Measurements from ENCODE around the gene SYT13.

The SYT13 gene, protein sequence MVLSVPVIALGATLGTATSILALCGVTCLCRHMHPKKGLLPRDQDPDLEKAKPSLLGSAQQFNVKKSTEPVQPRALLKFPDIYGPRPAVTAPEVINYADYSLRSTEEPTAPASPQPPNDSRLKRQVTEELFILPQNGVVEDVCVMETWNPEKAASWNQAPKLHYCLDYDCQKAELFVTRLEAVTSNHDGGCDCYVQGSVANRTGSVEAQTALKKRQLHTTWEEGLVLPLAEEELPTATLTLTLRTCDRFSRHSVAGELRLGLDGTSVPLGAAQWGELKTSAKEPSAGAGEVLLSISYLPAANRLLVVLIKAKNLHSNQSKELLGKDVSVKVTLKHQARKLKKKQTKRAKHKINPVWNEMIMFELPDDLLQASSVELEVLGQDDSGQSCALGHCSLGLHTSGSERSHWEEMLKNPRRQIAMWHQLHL

DNA sequence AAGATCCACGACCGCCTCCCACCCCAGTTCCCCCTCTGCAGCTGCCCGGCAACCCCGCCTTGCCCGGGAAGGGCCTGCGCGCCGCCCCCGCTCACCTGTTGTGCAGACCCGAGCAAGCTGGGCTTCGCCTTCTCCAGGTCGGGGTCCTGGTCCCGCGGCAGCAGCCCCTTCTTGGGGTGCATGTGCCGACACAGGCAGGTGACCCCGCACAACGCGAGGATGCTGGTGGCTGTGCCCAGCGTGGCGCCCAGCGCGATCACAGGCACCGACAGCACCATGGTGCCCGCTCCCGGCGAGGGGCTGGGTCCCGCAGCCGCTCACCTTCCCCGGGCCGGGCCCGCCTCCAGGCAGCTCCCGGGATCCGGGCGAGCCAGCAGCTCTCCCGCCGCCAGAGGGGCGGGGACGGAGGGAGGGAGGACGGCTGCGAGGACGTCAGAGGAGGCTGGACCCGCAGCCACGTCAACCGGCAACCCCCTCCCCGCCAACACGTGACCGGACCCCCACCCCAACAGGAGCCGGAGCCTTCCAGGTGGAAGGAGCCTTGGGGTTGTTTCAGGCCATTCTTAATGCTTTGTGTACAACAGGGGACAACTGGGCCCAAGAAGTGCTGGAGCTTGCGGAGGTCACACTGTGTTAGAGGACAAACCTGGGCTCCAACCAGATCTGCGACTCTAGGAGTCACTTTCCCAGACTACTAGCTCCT lies at the start of gene SYT13:
TSS of gene SYT13 (minus strand) at position 412 of the 703 bp plus-strand sequence. CDS start at position 278, 134 bp downstream.
- in situ Hi-C loops (cut with MboI; ENCODE audit: low sequenced_read_pairs): loop anchor here (25.0 kb wide), 2 partner anchors 174 to 349 kb away; no protein-coding TSS in a partner anchor

- in situ Hi-C loops (cut with MboI; ENCODE audit: low sequenced_read_pairs): no loop called here
These were observed 49.3 kb upstream of the SYT13 start for GRCh38 chr11:45335434-45335833.

- in situ Hi-C loops (cut with MboI; ENCODE audit: low sequenced_read_pairs): no loop called here
These were observed 48.7 kb upstream of the SYT13 start for GRCh38 chr11:45334836-45335235.

DNA sequence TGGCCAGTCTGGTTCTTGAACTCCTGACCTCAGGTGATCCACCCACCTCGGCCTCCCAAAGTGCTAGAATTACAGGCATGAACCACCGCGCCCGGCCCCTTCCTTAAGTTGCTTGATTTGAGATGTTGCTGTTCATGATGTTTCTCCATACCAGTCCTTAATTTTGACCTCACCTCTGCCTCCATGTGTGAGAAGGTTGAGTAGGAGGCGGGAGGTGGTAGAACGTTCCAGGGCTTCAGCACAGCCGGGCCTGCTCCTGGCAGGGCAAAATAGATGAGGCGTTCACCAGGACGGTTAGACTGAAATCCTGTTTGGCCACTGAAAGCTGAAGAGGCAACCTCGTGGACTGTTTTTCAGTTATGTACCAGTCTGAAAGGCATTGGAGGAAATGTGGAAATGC lies 48.3 kb upstream of the SYT13 start:
- in situ Hi-C loops (cut with MboI; ENCODE audit: low sequenced_read_pairs): no loop called here

- in situ Hi-C loops (cut with MboI; ENCODE audit: low sequenced_read_pairs): no loop called here
These were observed 47.1 kb upstream of the SYT13 start for GRCh38 chr11:45333001-45333971.

DNA sequence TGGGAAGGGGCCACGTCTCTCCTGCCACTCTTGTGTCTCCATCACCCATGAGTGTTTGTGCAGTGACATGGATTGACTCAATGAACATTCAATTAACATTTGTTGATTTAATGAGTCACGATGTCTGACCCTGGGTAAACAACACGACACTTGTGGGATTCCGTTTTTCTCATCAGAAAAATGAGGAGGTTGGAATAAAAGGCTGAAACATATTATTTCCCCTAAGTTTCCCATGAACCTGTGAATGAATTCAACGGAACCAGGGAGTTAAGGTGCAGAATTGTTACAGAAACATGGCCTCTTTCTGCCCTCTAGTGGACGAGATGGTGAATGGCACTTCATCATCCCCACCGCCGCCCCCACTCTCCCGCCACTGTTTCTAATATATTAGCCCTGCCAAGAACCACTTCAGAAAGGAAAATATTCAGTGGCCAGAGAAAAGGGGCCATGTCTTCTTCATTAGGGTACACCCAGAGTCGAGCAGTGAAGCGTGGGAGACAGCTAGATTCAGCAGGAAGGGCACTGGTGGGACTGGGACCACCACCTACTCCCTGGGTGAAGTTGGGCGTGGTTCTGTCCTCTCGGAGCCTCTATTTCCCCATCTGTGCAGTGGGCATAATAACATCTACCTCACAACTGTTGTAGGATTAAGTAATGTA lies 46.3 kb upstream of the SYT13 start:
- in situ Hi-C loops (cut with MboI; ENCODE audit: low sequenced_read_pairs): no loop called here

DNA sequence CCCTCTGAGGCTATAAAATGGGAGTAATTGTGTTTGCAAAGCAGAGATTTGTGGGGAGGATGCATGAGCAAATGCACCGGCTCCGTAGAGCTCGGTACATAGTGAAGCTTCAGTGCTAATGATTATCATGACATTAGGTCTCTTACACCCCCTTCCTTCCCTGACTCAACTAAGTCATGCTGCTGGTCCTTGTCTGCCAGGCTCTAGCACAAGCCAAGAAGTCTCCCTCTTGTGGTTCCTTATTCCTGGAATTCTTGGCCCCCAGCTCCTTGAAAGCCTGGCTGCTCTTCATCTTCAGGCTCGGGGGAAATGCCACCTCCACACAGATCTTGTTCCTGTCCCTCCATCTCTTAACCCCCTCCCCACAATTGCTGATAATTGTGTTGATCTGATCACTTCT lies 45.7 kb upstream of the SYT13 start:
- in situ Hi-C loops (cut with MboI; ENCODE audit: low sequenced_read_pairs): no loop called here

- in situ Hi-C loops (cut with MboI; ENCODE audit: low sequenced_read_pairs): no loop called here
These were observed 42.6 kb upstream of the SYT13 start for GRCh38 chr11:45328726-45329125.

- in situ Hi-C loops (cut with MboI; ENCODE audit: low sequenced_read_pairs): no loop called here
These were observed 38.3 kb upstream of the SYT13 start for GRCh38 chr11:45324459-45324858.

DNA sequence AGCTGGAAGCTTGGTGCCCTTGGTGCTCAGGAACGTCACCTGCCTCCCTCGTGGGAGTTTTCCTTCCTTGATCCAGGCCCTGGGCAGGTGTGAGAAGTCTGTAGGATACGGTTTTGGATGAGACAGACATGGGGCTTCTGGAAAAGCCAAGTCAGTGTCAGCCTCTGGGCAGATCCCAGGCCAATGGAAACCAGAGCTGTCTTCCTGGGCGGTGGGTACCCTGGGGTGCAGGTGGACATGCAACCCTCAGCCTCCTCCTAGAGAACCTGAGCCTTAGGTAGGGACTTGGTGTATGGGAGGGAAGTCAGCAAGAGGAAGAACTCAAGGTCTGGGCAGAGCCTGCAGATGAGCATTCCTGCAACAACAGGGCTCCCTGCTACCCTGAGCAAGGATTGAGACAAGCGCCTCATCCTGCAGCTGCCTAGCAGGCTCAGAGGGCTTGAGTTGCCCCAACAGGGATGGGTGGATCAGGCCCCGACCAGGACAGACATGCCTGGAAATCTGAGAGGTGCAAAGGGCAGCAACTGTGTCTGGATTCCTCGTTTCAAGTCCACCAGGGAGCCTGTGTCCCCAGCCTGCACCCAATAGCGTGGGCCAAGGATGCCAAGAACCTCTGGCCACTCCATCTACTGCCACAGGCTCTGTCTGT lies 37.6 kb upstream of the SYT13 start:
- in situ Hi-C loops (cut with MboI; ENCODE audit: low sequenced_read_pairs): no loop called here

DNA sequence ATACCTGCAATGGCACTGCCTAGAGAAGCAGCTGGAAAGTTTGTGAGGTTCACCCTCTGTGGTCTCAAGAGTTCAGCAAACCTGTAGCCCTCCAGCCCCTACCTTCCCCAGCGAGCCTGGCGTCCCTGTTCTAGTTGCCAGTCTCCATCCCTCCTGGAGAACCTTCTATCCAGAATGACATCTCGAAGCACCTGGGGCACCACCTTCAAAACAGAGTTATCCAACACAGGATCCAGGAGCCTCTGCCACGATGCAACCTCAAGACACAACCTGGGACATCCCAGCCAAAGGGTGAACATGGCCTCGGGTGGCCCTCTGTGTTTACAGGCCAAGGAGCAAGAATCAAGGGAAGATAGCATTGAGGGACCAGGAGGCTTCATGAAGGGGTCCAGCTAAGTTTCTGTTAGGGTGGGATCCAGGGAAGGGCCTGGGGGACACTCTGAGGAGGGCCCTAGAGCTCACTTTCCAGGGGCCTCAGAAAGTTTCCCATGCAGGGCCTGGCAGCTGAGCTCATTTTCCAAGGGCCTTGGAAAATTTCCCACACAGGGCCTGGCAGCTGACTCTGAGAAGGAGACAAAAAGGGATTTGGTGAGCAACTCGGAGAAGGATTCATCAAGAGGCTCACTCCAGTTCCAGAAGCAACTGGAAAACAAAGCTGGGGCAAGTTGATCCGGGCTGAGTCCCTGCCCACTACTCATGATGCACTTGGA lies 36.9 kb upstream of the SYT13 start:
- in situ Hi-C loops (cut with MboI; ENCODE audit: low sequenced_read_pairs): no loop called here

- in situ Hi-C loops (cut with MboI; ENCODE audit: low sequenced_read_pairs): no loop called here
These were observed 36.1 kb upstream of the SYT13 start for GRCh38 chr11:45322111-45322705.

DNA sequence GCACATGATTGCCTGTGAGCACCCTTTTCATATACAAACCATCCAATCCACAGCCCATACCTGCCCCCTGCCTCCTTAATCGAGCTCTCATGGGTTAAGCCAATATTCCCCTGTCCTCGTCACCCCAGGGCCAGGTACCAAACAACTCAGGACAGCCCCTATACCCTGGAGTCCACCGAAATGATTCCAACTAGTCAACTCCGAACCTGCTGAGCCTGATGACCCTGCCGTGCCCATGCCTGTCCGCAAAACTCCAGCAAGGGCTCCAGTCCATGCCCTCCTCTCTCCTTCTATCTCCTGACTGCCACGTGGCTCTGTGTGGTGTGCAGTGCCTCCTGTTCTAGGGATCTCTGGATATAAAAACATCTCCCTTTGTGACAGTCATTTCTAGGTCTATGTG lies 35.5 kb upstream of the SYT13 start:
- in situ Hi-C loops (cut with MboI; ENCODE audit: low sequenced_read_pairs): no loop called here

- in situ Hi-C loops (cut with MboI; ENCODE audit: low sequenced_read_pairs): no loop called here
These were observed 35.0 kb upstream of the SYT13 start for GRCh38 chr11:45321031-45321595.

DNA sequence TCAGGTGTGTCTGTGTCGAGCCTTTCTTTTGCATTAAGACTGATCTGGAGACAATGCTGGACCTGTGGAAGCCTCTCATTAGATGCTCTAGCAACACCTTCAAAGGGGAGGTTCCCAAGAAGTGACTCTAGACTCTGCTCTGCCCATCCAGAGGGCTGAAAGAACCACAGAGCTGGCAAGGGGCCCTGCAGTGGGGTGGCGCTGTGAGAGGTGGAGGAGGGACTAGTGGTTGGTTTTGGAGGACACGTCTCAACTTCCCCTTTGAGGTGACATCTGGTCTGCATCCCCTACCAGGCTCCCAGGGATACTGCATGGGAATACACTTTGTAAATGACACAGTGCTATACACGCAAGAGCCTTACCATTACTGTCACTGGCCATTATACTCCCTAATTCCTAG lies 34.2 kb upstream of the SYT13 start:
- in situ Hi-C loops (cut with MboI; ENCODE audit: low sequenced_read_pairs): no loop called here

GRCh38 chr11:45319077-45319476 lies 32.9 kb upstream of the SYT13 start:
- in situ Hi-C loops (cut with MboI; ENCODE audit: low sequenced_read_pairs): no loop called here

- in situ Hi-C loops (cut with MboI; ENCODE audit: low sequenced_read_pairs): no loop called here
These were observed 32.4 kb upstream of the SYT13 start for GRCh38 chr11:45318516-45318915.

DNA sequence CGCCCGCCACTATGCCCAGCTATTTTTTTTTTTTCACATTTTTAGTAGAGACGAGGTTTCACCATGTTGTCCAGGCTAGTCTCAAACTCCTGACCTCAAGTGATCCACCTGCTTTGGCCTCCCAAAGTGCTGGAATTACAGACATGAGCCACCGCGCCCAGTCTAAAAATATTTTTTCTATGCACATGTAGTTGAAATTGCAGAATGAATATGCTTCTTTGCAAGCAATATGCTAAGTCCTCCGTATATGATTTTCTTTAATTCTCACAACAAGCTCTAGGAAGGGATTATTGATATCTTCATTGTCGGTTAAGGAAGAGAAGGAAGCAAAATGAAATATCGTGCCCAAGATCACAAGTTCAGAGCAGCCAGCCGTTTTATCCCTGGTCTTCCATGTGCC lies 30.1 kb upstream of the SYT13 start:
- in situ Hi-C loops (cut with MboI; ENCODE audit: low sequenced_read_pairs): no loop called here

DNA sequence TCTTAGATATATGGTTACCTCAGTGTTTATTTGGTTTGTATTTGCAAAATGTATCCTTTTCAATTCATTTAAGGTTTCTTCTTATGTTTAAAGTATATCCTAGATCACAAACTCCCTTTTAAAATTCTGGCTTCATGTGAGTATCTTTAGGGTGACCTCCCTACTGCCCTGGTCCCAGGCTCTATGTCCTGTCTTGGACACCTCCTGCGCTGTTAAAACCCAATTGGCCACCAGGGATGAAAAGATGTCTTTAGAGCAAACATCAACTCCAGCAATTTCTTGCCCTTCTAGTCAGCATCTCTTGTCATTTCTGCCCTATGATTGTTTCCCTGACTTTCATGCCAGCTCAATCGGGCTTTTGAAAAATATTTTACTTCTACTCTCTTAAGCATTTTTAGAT lies 28.8 kb upstream of the SYT13 start:
- in situ Hi-C loops (cut with MboI; ENCODE audit: low sequenced_read_pairs): no loop called here

All from HL-60/S4 treated with phorbol 12-myristate 13-acetate at 8.2 ng/mL for 4 days and 3 days (cell line).